Activated CD8-positive, alpha-beta T cell treated with anti-CD3 and anti-CD28 coated beads for 36 hours (primary cell): ENCODE data around the gene SYNGR2. TPM values are rescaled to one million over a fixed set of nuclear protein-coding genes. Genes with fewer than 3 reads are reported as not detected.
A peak's percentile ranks its signal among the peaks of the same experiment; 100 is the strongest.

ENCODE experiments used
- ATAC-seq: fragments of 200-7000 bp; cut with Tn5 transposase; one replicate; pipeline ENCODE4 v1.10.0; 2021; ENCODE audit warnings: mild to moderate bottlenecking, moderate library complexity
- CTCF ChIA-PET: fragments of 350-600 bp; sonication (Branson Sonifier 250); formaldehyde crosslinking; loops from one replicate; lab custom pipeline; 2021; ENCODE audit warnings: antibody characterized with exemption; lab: Charles Lee
- POLR2A ChIA-PET: fragments of 350-600 bp; sonication (Branson Sonifier 250); formaldehyde crosslinking; loops from one replicate; lab custom pipeline; 2021; ENCODE audit warnings: antibody characterized with exemption; lab: Charles Lee
- DNase-seq: peaks from one replicate; pipeline ENCODE4 v3.0.0-alpha.2; 2020
- H3K27ac Mint-ChIP-seq: one replicate; pipeline ENCODE4 v1.8.0; 2021; ENCODE audit warnings: mild to moderate bottlenecking, mixed read lengths
- H3K27me3 Mint-ChIP-seq: one replicate; pipeline ENCODE4 v1.8.0; 2021; ENCODE audit warnings: mixed read lengths
- H3K36me3 Mint-ChIP-seq: one replicate; pipeline ENCODE4 v1.8.0; 2021; ENCODE audit warnings: low read depth, mixed read lengths
- H3K4me1 Mint-ChIP-seq: one replicate; pipeline ENCODE4 v1.8.0; 2021; ENCODE audit warnings: low read depth, mixed read lengths
- H3K4me3 Mint-ChIP-seq: one replicate; pipeline ENCODE4 v1.8.0; 2021; ENCODE audit warnings: mild to moderate bottlenecking, moderate library complexity, mixed read lengths
- H3K9me3 Mint-ChIP-seq: one replicate; pipeline ENCODE4 v1.8.0; 2021; ENCODE audit warnings: mixed read lengths
- intact Hi-C: fragments of 100-400 bp; cut with micrococcal nuclease; formaldehyde crosslinking; loops from one replicate; pipeline ENCODE4 v1.10.0; 2022
- total RNA-seq, 2 experiments: library from RNA; stranded (reverse); gene quantifications; one replicate each; pipeline ENCODE4 v1.2.3, GENCODE V29; 2021
- TF ChIP-seq, protein P1 (sequence below): fragments of 200-600 bp; IDR thresholded peaks from one replicate; pipeline ENCODE4 v1.8.0; 2022; ENCODE audit warnings: antibody characterized with exemption, mild to moderate bottlenecking

The SYNGR2 gene
- total RNA-seq, 2 experiments from 2014 or later, result 92.6 to 95.1 TPM

- ChIA-PET CTCF (interaction anchor here (0.9 to 1.3 kb wide), 3 partner anchors 10 to 99 kb away, joined by 3 to 5 read pairs (median 3); no protein-coding TSS in a partner anchor), POLR2A (interaction anchor here (0.6 to 6.6 kb wide), 4 partner anchors 9 to 52 kb away, joined by 3 to 100 read pairs (median 4); partner anchors contain the start of gene SYNGR2)
- H3K4me1 Mint-ChIP-seq, result peaks cover 35% of the 10 kb centered on the region
- TF ChIP-seq, protein P1, sequence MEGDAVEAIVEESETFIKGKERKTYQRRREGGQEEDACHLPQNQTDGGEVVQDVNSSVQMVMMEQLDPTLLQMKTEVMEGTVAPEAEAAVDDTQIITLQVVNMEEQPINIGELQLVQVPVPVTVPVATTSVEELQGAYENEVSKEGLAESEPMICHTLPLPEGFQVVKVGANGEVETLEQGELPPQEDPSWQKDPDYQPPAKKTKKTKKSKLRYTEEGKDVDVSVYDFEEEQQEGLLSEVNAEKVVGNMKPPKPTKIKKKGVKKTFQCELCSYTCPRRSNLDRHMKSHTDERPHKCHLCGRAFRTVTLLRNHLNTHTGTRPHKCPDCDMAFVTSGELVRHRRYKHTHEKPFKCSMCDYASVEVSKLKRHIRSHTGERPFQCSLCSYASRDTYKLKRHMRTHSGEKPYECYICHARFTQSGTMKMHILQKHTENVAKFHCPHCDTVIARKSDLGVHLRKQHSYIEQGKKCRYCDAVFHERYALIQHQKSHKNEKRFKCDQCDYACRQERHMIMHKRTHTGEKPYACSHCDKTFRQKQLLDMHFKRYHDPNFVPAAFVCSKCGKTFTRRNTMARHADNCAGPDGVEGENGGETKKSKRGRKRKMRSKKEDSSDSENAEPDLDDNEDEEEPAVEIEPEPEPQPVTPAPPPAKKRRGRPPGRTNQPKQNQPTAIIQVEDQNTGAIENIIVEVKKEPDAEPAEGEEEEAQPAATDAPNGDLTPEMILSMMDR, result no peak
- DNase-seq (no peak), ATAC-seq (no peak)
- intact Hi-C loops, result no loop called here
- H3K4me3 Mint-ChIP-seq, result peak overlapping the region; percentile 22
- no peaks in the 10 kb centered on the region for H3K27me3 Mint-ChIP-seq
- H3K9me3 Mint-ChIP-seq, result no peaks in the 10 kb centered on the region
- no peak overlapping the region for H3K27ac Mint-ChIP-seq
- H3K36me3 Mint-ChIP-seq, result peaks cover 59% of the 10 kb centered on the region
Observed at GRCh38 chr17:78183916-78184315, 15.5 kb downstream of the SYNGR2 start.

DNA sequence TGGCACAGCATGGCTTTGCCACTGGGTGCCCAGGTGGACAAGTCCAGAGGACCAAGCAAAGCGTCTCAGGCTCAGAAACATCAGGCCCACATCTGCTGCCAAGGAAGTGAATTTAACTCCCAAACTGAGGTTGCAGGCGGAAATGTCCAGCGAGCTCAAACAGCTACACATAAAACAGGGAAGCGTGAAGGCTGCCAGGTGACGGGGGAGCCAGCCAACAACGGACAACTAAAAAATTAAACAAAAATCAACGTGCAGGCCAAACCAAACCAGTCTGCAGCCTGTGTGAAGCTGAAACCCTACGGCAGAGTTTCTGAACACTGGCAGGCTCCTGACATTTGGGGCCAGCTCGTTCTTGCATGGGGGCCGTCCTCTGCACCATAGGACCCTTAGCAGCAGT is 16.0 kb downstream of the SYNGR2 start:
- CTCF ChIA-PET, result interaction anchor here (0.9 to 1.3 kb wide), 3 partner anchors 10 to 99 kb away, joined by 3 to 5 read pairs (median 3); no protein-coding TSS in a partner anchor
- TF ChIP-seq, protein P1, result no peak
- H3K4me1 Mint-ChIP-seq, result peaks cover 35% of the 10 kb centered on the region
- intact Hi-C loops, result no loop called here
- peaks cover 54% of the 10 kb centered on the region for H3K36me3 Mint-ChIP-seq
- no peaks in the 10 kb centered on the region for H3K27me3 Mint-ChIP-seq
- ATAC-seq, result no peak
- no peak overlapping the region for H3K27ac Mint-ChIP-seq
- POLR2A ChIA-PET, result interaction anchor here (1.0 to 6.6 kb wide), 4 partner anchors 8 to 65 kb away, joined by 3 to 100 read pairs (median 4); partner anchors contain the start of gene SYNGR2
- peak overlapping the region; percentile 93 for H3K4me3 Mint-ChIP-seq
- H3K9me3 Mint-ChIP-seq, result no peaks in the 10 kb centered on the region
- DNase-seq, result no peak

DNA sequence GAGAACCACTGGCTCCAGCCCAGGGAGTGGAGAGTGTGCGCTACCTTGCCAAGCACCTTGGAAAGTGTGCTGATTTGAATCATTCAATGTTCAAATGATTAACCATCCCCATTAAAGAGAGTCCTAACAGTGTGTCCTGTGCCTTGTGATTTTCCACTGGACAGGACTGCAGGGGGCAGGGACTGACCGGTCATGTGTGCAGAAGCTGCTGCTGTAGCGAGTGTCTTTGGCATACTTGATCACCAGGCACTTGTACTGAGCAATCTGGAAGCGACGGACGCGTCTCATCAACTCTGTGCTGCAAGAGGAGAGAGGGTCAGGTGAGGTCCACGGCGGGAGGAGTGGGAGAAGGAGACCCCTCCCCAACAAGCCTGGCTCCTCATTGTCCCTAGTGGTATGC is 16.5 kb downstream of the SYNGR2 start:
- H3K9me3 Mint-ChIP-seq, result no peaks in the 10 kb centered on the region
- DNase-seq (no peak), ATAC-seq (no peak)
- TF ChIP-seq, protein P1, result no peak
- intact Hi-C loops, result no loop called here
- ChIA-PET POLR2A (interaction anchor here (1.2 to 6.6 kb wide), 4 partner anchors 8 to 66 kb away, joined by 3 to 100 read pairs (median 4); partner anchors contain the start of gene SYNGR2), CTCF (interaction anchor here (0.9 to 2.8 kb wide), 3 partner anchors 9 to 100 kb away, joined by 3 to 29 read pairs (median 12); no protein-coding TSS in a partner anchor)
- H3K27me3 Mint-ChIP-seq, result no peaks in the 10 kb centered on the region
- peaks cover 49% of the 10 kb centered on the region for H3K36me3 Mint-ChIP-seq
- H3K27ac Mint-ChIP-seq, result no peak overlapping the region
- H3K4me1 Mint-ChIP-seq, result peaks cover 35% of the 10 kb centered on the region
- H3K4me3 Mint-ChIP-seq, result peak overlapping the region; percentile 93

DNA sequence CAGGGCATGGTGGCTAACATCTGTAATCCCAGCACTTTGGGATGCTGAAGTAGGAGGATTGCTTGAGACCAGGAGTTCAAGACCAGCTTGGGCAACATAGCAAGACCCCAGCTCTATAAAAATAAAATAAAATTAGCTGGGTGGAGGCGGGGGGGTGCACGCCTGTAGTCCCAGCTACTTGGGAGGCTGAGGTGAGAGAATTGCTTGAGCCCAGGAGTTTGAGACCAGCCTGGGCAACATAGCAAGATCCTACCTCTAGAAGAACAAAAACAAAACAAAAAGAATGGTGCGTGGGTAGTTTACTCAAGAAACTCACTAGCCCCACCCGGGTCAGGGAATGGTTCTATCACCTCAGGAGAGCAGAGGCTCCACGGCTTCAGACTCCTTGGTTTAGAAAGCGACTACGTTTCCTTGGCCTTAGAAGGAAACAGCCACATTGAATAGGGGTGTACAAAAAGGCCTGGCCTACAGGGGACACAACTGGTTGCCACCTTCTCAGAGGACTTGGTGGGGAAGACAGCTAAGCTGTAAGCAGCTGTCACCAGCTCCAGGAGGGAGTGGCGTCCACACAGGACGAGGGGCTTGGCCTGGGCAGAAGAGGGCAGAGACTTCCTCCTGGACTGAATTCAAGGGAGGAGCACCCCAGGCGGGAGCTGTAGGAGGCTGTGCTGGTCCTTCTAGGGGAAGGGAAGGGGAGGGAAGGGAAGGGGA is 17.8 kb downstream of the SYNGR2 start:
- CTCF ChIA-PET, result interaction anchor here (0.8 to 2.8 kb wide), 6 partner anchors 10 to 101 kb away, joined by 4 to 29 read pairs (median 6); no protein-coding TSS in a partner anchor
- Mint-ChIP-seq H3K9me3 (peaks cover 2% of the 10 kb centered on the region), H3K4me1 (peaks cover 32% of the 10 kb centered on the region), H3K4me3 (peak overlapping the region; percentile 93), H3K27ac (peak overlapping the region; percentile 82), H3K36me3 (peaks cover 44% of the 10 kb centered on the region), H3K27me3 (no peaks in the 10 kb centered on the region)
- POLR2A ChIA-PET, result interaction anchor here (0.8 to 6.6 kb wide), 8 partner anchors 10 to 61 kb away, joined by 3 to 100 read pairs (median 4); partner anchors contain the start of gene SYNGR2
- intact Hi-C loops, result no loop called here
- TF ChIP-seq, protein P1, result no peak
- ATAC-seq, result peak; percentile 2
- DNase-seq, result no peak
